AML-193 (cell line): Measurements from ENCODE around the gene TUBE1.
"Not testable (repeated sequence)": the region's sequence is repeated elsewhere in the genome, so short reads cannot be mapped to it uniquely, and the experiment has no call there.

Experiments
- DNase-seq, 2 experiments: peaks; one replicate each; lab custom pipeline; 2025; lab: John Stamatoyannopoulos, UW

TUBE1 gene, protein sequence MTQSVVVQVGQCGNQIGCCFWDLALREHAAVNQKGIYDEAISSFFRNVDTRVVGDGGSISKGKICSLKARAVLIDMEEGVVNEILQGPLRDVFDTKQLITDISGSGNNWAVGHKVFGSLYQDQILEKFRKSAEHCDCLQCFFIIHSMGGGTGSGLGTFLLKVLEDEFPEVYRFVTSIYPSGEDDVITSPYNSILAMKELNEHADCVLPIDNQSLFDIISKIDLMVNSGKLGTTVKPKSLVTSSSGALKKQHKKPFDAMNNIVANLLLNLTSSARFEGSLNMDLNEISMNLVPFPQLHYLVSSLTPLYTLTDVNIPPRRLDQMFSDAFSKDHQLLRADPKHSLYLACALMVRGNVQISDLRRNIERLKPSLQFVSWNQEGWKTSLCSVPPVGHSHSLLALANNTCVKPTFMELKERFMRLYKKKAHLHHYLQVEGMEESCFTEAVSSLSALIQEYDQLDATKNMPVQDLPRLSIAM

DNA sequence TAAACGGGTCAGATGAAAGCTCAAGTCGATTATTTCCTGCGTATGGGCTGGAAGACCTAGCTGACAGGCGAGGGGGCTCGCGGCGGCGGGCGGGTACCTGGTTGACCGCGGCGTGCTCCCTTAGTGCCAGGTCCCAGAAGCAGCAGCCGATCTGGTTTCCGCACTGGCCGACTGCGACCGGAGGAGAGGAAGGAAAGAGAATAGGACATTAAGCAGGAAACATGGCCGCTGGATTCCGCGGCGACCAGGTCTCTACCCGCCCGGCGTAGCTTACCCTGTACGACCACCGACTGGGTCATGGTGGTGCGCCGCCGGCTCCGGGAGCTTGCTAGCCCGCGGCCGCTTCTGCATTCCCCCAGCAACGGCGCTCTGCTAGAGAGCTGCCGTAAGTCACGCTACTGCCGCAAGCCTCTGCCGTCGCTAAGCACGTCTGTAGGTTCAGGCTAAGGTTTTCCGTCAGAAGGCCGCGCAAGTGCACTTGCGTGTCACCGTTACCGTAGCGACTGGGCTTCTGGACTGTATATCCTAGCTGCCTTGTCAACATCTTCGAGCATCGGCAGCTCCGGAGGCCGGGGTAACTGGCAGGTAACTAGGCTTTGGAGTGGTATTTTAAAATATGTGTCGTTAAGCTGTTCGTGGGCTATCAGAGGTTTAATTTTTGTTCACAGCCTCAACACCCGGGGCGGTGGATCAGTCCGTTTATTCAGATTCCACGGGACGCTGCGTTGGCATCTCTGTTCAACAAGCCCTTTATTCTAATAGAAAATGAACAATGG is at the start of gene TUBE1, which contains the start of gene FAM229B:
Gene TUBE1, minus strand, starts transcription at position 347 of the 776 bp plus-strand sequence. Its CDS starts 48 bp downstream, at position 299.
Gene FAM229B, plus strand, starts transcription at position 456 of the 776 bp plus-strand sequence. CDS start 11,693 bp downstream, outside the sequence.
- DNase-seq: peak; percentile 97 to 100

DNA sequence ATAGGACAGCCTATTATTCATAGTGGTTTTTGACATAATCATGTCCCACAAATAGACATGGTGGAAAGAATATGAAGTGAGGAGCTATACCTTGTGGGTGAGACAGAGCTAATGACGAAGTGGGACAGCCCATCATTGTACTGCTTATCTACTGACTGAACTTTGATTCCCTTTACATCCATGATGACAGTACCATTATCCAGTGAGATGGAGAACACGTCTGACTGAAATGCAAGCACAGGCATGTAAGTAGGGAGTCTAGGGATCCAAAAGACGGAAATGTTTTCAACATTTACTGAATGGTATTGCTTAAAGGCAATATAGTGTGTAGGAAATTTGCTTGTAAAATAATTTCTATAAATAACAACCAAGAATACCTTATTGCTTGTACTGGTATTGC is 43.6 kb upstream of the TUBE1 start:
- DNase-seq: no peak

DNA sequence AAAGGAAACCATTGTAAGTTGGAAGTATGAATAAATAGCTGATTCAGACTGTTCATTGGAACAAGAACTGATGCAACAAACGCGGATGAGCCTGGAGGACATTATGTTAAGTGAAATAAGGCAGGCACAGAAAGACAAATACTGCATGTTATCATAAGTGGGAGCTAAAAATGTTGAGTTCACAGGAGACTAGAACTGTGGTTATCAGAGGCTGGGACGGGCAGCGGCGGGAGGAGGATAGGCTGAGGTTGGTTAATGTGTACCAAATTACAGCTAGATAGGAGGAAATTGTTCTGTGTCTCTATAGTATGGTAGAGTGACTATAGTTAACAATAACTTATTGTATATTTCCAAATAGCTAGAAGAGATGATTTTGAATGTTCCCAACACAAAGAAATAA is 40.9 kb upstream of the TUBE1 start:
- no peak for DNase-seq

DNA sequence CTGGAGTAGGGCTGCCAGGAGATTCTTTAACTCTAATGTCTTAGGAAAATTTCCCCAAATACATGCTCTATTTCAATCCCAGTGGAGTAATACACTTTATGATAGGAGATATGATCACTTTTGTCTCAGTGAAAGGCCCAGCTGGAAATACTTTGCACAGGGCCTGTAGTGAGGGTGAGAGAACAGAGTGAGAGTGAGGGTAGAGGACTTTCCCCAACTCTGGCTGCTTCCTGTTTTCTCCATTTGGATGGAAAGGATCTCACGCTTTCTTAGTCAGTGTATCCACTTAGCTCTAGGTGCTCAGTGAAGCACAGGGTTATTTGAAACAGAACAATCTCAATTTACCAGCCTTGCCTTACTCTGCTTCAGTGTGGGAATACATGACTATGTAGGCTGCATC is 36.7 kb upstream of the TUBE1 start:
- DNase-seq: no peak

DNA sequence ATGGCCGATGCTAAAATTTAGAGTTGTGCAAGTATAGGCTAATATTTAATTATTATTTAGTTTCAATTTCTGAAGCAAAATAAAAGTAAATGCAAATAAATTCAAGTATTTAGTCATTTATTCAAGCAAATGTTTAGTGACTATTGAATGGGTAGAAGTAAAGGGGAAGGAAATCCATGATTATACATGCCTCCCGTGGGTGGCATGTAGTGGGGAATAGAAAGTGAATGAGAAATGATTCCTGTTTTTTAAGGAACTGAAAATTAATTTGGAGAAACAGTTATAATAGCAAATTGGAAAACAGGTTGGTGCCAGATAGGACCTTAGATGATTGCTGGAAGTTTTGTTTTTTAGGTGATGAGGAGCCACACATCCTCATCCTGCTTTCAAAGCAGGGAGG is 35.5 kb upstream of the TUBE1 start:
- no peak for DNase-seq

DNA sequence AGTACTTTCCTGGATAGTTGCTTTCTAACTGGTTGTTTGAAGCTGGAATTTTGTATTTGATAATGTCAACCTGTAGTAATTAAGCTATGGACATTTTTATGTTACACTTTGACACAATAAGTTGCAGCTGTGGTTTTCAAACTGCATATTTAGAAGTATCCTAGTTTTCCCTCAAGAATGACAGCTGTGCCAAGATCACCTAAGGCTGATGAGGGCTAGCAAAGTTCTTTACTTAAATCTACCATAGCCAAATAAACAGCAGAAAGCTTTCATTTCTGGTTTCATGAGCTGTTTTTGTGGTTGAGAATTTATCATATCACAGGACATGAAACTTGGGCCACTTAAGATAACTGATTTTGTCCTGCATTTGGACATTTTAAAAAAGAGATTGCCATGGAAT is 30.8 kb upstream of the TUBE1 start:
- no peak for DNase-seq

DNA sequence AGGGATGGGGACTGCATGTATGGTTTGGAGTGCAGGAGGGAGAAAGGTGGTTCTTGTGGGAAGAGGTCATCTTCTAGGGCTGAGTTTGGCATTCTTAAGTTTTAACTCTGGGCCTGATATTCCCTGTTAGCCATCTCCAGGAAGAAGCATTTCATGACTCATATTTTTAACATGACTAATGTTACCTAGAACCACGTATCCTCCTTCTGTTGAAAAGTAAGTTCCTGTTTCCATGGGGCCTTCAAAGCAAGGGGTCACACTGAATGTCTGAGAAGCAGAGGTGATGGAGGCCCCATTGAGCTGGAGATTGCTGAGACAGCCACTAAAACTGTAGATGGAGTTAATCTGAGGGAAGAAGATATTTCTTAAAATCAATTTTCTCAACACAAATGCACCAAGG is 30.3 kb upstream of the TUBE1 start:
- DNase-seq: peak; percentile 15 to 43

DNA sequence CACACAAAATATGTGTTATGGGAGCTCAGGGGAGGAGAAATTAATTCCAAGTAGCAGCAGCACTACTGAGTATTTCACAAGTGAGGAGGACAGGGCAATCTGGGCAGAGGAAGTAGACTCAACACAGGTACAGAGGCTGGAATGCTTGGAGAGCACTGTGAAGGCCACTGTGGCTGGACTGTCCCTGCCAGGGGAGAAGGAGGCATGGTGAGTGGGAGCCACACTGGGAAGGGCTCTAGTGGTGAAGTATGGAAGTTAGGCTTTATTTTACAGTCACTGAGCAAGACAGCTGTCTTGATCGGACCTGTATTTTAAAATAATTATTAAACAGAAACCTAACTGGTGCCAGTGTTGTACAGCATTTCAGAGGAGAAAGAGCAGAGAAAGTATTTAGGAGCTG is 28.9 kb upstream of the TUBE1 start:
- DNase-seq: no peak

DNA sequence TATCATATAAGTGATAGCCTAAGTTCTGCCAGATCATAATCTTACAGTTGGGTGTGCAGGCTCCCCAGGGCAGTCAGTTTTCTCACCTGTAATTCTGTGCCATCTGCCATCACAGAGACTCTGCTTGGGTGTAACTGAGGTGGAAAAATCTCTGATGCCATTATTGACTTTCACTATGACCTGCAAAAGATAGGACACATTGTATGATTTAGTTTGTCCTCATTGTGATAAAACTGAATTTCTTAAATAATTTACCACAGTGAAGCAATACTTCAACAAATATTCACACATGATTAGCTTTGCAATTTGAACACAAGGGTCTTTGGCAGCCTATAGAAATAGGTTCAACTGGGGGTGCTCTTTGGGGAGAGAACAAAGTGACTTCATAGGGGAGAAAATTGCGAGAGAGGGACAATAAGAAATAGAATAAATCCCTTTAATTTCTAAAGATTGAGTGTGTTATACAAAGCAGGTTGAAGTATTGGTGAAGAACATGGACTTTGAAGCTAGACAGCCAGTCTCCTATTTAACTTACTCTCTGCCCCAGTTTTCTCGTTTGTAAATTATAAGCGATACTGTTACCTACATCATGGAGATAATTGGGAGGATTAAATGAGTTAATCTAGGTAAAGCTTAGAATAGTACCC is 27.4 kb upstream of the TUBE1 start:
- no peak for DNase-seq

DNA sequence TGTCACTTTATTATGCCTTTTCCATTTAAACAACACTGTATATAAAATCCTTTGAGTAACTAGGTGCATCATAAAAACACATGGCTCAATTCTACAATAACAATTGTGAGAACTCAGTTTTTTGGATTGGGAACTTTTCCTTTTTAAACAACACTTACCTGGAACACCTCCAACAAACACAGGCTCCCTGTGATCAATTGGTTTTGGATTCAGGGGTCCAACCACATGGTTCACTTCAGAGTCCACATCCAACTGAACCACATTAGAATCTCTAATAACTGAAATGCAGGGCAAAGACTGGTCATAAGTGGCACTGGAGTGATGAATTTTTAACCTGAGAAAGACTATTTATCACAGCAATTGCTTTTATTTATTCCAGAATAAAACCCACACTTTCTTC is 26.6 kb upstream of the TUBE1 start:
- no peak for DNase-seq

DNA sequence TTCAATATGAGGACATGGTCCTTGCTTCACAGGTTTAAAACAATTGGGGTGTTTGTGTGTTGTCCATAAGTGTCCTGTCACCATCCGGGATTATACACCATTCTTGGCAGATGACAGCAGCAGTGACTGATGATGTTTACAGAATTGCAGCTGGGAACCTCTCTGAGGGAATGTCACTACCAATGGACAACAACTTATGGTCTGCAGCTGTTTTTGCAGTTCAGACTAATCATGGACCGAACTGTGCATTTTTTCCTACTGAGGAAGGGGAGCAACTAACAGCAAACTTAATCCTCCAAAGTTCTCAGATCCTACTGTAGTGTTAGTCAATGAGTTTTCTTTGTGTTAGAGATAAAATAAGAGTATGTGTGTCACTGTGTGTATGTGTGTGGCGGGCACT is 26.1 kb upstream of the TUBE1 start:
- no peak for DNase-seq

DNA sequence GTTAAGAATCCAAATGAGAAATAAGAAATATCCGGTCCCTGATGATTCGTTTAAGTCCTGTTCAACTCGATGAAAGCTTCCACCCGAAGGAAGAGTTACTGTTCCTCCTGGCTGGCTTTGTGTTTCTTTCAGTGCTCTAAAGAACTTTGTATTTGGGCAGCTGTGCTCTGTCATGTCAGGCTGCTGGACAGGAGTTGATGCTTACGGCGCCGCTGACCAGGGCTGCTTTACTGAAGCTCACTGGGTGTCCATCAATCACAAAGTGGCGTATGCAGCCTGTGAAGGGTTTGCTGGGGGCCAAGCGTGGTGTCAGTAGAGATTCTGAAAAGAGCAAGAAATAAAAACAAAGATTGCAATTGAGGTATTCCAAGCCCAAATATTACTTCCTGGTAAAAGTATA is 22.0 kb upstream of the TUBE1 start:
- DNase-seq: no peak

DNA sequence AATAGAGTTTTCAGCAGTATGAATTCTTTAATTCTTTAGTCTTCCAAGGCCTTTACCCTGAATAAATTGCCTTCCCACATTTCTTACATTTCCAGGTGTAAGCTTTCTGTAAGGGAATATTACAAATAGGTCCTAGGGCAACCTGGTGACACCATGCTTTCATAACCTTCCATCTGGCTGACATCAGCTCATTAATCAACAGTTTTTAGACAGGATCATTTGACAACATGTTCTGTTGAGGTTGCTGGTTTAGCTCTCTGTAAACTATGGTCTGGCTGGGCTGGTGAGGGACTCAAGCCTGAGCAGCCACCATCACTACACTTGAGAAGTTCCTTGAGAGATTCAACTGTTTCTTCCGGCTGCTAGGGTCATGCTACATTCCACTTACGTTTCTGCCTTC is 19.3 kb upstream of the TUBE1 start:
- DNase-seq: no peak

DNA sequence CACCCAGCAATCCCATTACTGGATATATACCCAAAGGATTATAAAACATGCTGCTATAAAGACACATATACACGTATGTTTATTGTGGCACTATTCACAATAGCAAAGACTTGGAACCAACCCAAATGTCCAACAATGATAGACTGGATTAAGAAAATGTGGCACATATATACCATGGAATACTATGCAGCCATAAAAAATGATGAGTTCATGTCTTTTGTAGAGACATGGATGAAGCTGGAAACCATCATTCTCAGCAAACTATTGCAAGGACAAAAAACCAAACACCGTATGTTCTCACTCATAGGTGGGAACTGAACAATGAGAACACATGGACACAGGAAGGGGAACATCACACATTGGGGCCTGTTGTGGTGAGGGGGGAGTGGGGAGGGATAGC is 18.7 kb upstream of the TUBE1 start:
- not testable (repeated sequence) for DNase-seq

DNA sequence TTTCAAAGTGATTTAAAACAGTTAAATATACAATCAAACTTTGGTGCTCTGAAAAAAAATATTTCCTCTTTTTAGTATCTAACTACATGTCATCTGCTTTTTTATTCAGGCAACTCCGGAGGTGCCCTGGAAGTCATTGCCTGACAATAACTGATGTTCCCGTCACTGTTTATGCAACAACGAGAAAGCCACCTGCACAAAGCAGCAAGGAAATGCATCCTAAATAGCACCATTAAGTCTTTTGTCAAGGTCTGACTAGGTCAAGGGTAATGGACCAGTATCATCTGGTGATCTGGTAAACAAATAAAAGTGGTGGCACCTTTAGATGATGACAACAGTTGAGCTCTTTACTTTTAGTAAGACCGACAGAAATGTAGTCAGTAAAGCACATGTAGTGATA is 13.3 kb upstream of the TUBE1 start:
- no peak for DNase-seq

DNA sequence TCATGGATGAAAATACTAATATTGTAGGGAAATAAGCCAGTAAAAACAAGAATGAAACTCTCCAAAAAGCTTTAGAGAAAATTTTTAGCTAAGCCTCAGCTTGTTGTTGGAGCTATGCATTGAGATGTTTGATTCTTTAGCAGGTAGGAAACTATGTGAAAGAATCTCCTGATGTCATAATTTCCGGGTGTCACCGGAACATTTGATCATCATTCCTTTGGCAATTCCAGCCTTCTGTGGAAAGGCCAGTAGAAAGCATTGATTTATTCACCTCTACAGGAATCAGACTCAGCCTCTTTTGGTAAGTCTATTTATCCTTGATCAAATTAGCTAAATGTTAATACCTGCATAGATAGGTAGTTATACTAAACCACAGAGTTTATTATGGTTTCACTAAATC is 9.6 kb upstream of the TUBE1 start:
- no peak for DNase-seq

DNA sequence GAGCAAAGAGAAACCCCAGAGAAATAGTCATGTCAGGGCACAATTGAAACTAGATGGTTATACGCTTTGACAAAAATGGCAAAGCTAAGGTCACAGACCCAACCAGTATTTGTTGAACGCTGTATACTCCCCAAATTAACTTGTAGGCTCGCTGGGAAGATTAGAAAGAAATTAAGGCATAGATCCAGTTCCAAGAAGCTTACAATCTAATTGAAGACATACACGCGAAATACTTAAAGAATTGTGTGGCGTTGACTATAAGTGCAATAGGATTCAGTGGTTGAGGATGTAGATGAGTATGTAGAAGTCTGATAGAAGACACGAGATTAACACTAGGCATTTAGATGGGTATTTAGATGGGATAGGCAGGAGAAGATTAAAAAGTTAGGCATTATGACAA is 634 bp upstream of the TUBE1 start:
- DNase-seq: peak in 1 of 2 experiments; percentile 19

DNA sequence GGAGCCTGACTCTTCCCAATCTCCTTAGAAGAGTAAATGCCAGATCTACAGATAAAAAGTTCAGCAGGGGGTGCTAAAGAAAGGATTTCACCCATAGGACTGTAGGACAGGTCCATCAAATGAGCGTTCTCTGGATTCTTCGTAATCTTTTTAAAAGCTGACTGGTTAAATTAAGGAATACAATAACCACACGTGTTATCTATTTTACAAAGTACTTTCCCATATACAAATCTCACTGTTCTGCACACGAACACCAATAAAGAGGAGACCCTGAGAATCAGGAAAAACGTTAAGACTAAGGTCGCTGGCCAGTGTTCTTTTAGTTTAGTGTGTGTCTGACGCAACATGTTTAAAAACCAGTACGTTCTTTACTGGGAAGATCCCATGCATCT is 542 bp downstream of the TUBE1 start:
- peak; percentile 67 to 71 for DNase-seq

DNA sequence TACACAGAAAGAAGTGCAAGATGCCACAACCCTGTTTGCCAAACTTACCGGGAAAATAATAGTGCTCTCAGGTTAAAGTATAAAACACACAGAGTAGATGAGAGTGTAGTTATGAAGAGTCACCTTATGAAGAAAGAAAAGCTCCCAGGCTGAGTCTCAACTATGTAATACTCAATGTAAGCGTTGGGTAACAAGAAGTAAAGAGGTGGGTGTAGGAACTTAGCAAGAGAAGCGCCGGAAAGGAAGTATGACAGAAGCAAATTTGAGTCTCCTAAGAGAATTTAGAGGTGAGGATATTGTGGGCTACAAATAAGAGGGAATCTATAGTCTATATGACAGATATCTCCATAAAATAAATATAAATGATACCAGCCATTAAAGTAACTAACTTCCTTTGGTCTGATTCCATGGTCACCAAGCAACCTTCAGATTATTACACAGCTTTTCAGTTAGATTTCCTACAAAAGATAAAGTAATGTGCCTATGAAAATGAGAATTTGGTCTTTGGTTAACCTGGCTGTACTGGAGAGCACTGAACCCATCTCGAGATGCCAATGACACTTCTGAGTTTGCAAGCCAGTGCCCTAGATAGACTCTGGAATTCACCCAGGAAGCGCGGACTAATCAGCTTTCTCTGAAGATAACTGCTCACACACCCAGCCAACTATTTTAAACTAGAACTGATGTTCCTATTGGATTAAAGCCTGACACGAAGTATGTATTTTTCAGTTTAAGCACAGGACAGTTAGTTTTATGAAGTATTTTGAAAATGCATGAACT is 1.8 kb downstream of the TUBE1 start:
- DNase-seq: no peak

DNA sequence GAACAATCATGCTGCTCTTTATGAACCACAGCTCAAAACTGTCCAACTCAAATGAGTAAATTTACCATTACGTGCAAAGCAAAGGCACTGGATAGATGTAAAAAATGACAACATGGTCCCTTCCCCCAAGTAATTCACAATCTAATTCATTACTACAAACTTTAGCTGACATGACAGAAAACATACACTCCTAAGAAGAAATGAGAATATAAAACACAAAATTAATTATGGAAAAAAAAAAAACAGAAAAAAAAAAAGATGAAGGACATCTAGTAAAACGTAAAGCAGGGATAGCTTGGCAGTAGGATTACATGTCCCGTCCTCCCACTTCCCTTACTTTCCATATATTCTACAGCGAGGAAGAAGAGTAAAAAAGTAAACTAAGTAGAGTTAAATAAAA is 5.7 kb downstream of the TUBE1 start:
- DNase-seq: no peak

DNA sequence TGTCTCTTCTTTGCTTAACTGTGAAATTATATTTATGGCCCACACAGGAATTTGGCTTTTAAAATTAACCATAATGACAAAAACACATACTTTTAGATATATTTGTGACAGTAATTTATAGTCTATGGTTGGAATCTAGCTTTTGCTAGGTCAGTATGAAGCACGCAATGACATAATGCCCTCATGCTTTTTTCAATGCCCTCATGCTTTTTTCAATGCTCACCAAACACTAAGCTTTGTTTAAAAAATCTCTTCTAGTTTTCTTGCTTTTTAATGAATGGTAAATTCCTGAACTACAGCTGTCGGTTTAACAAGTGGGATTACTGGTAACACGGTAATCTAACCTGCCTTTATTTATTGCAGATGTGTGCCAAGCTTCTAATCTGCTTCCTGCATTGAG is 20.7 kb downstream of the TUBE1 start:
- no peak for DNase-seq
